ENCODE data around the gene SIK3. TPM values are rescaled to one million over a fixed set of nuclear protein-coding genes. Genes with fewer than 3 reads are reported as not detected.

The SIK3 gene
- total and polyA plus RNA-seq, 12 donors, result 11.7 to 176 (median 25.2) TPM

GRCh38 chr11:117090111-117090706 is 8.0 kb downstream of the SIK3 start:
- Histone ChIP-seq H3K9me3 (replicated peaks in 1 of 3) (no peaks in the 10 kb centered on the region), H3K36me3 (replicated peaks in 1 of 2) (no peaks in the 10 kb centered on the region), H3K4me1 (replicated peaks in 1 of 2) (peaks cover 4 to 25% of the 10 kb centered on the region in 2 donors), H3K4me3 (no peak overlapping the region), H3K27ac (no peak overlapping the region), H3K27me3 (no peaks in the 10 kb centered on the region)
- 89 to 95% (median 91%) methylated on average over 5 of the region's 5 CpGs for WGBS, 4 donors
- no peak for DNase-seq
- intact Hi-C loops (cut with DNase I), result loop anchor here in 1 of 2 donors (10.0 kb wide), 1 partner anchor 55 kb away; no protein-coding TSS in a partner anchor
- TF ChIP-seq CTCF (IDR thresholded peaks at IDR 0.05) (no peak), POLR2A (IDR thresholded peaks at IDR 0.05) (no peak)

- Histone ChIP-seq H3K9me3 (replicated peaks in 1 of 3) (no peaks in the 10 kb centered on the region), H3K4me3 (no peak overlapping the region), H3K27me3 (no peaks in the 10 kb centered on the region), H3K36me3 (replicated peaks in 1 of 2) (no peaks in the 10 kb centered on the region), H3K27ac (no peak overlapping the region), H3K4me1 (replicated peaks in 1 of 2) (peaks cover 0 to 20% of the 10 kb centered on the region in 2 donors)
- WGBS, 4 donors, result 78 to 94% (median 84%) methylated on average over 7 of the region's 7 CpGs
- intact Hi-C loops (cut with DNase I), result loop anchor here in 1 of 2 donors (10.0 kb wide), 1 partner anchor 55 kb away; no protein-coding TSS in a partner anchor
- no peak for DNase-seq
- no peak for TF ChIP-seq POLR2A (IDR thresholded peaks at IDR 0.05)
- TF ChIP-seq CTCF (IDR thresholded peaks at IDR 0.05), result no peak
These were observed 8.5 kb downstream of the SIK3 start for GRCh38 chr11:117089685-117090084.

- Histone ChIP-seq H3K27ac (no peak overlapping the region), H3K9me3 (replicated peaks in 1 of 3) (no peaks in the 10 kb centered on the region), H3K27me3 (no peaks in the 10 kb centered on the region), H3K4me1 (replicated peaks in 1 of 2) (peaks cover 0 to 16% of the 10 kb centered on the region in 2 donors), H3K4me3 (no peak overlapping the region), H3K36me3 (replicated peaks in 1 of 2) (no peaks in the 10 kb centered on the region)
- no peak for DNase-seq
- TF ChIP-seq POLR2A (IDR thresholded peaks at IDR 0.05), result no peak
- TF ChIP-seq CTCF (IDR thresholded peaks at IDR 0.05), result no peak
- 82 to 93% (median 87%) methylated on average over 3 of the region's 3 CpGs for WGBS, 4 donors
- intact Hi-C loops (cut with DNase I), result no loop called here
These were observed 10.8 kb downstream of the SIK3 start for GRCh38 chr11:117087446-117087845.

- no peak for TF ChIP-seq POLR2A (IDR thresholded peaks at IDR 0.05)
- no peak for TF ChIP-seq CTCF (IDR thresholded peaks at IDR 0.05)
- Histone ChIP-seq H3K4me1 (replicated peaks in 1 of 2) (peaks cover 0 to 32% of the 10 kb centered on the region in 2 donors), H3K4me3 (no peak overlapping the region), H3K27me3 (no peaks in the 10 kb centered on the region), H3K27ac (no peak overlapping the region), H3K9me3 (replicated peaks in 1 of 3) (no peaks in the 10 kb centered on the region), H3K36me3 (replicated peaks in 1 of 2) (no peaks in the 10 kb centered on the region)
- 94 to 97% (median 96%) methylated on average over 4 of the region's 4 CpGs for WGBS, 4 donors
- no peak for DNase-seq
- intact Hi-C loops (cut with DNase I), result no loop called here
These were observed 13.2 kb downstream of the SIK3 start for GRCh38 chr11:117084992-117085391.

Data from adrenal gland (tissue), 12 donors.